GM19438 (cell line): Measurements from ENCODE around the gene IQGAP1.

Experiments used
- ATAC-seq: cut with Tn5 transposase; IDR thresholded peaks from one replicate; pipeline ENCODE4 v1.9.1; 2021; ENCODE audit warnings: low read depth; ENCODE audit not compliant: unreplicated experiment

Gene IQGAP1

GRCh38 chr15:90435652-90436337 lies 47.8 kb downstream of the IQGAP1 start:
- no peak for ATAC-seq

- ATAC-seq = no peak
These were observed 48.9 kb downstream of the IQGAP1 start for GRCh38 chr15:90436952-90437351.

DNA sequence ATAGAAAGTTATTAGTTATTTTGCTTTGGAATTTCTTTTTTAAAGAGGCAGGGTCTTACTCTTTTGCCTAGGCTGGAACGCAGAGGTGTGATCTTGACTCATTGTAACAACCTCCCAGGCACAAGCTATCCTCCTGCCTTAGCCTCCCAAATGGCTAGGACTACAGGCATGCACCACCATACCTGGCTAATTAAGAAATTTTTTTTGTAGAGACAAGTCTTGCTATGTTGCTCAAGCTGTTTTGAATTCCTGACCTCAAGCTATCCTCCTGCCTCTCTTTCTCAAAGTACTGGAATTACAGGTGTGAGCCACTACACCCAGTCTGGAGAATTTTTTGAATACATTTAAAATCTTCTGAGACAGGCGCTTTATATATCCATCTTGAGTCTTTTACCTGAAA lies 49.5 kb downstream of the IQGAP1 start:
- no peak for ATAC-seq

GRCh38 chr15:90439946-90440345 lies 51.9 kb downstream of the IQGAP1 start:
- ATAC-seq = no peak

GRCh38 chr15:90441027-90441426 lies 53.0 kb downstream of the IQGAP1 start:
- ATAC-seq = no peak

DNA sequence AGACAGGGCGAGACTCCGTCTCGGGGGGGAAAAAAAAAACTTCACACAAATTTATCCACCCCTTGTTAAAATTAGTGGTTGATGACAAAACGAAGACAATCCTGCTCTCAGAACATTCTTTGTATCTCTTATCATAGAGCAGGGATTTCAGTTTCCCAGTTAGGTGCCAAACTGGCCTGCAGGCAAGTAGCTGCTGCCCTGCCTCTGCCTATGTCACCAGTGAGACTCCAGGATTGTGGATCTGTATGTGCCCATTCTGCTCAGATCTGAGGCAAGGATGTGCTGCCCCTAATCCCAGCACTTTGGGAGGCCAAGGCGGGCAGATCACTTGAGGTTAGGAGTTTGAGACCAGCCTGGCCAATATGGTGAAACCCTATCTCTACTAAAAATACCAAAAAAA lies 54.4 kb downstream of the IQGAP1 start:
- ATAC-seq = no peak

DNA sequence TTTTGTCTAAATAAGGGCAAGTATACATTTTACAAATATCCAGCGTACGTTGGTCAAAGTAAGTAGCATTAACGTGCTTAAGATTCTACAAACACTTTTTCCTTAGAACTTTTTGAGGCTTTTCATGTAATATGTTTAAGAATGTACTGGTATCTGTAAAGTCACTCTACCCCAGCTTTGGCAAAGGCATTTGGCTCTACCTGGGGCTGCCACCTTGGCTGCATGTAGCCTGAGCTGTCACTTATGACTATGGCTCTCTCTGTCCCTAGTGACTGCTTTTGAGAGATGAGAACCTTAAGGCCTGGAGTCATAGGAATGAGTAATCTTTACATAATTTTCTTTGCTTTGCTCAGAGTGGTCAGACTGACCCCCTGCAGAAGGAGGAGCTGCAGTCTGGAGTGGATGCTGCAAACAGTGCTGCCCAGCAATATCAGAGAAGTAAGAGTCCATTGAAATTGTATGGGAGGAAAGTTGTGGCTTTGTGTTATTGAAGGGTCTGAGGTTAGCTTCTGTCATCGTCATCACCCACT lies 61.2 kb downstream of the IQGAP1 start:
- ATAC-seq = no peak

- no peak for ATAC-seq
These were observed 63.2 kb downstream of the IQGAP1 start for GRCh38 chr15:90451053-90451850.

DNA sequence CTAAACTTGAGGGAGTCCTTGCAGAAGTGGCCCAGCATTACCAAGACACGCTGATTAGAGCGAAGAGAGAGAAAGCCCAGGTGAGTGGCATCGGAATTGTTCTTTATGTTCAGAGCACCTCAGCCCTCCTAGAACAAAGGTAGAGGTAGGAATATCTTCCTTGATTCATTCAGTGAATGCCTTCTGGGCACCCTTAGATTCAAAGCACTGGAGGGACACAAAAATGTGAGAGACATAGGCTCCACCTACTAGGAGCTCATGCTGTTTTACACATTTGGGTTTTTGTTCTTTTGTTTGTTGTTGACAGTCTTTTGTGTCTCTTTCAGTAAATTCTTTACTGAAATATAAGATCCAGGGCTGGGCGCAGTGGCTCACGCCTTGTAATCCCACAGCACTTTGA lies 68.2 kb downstream of the IQGAP1 start:
- ATAC-seq = no peak

DNA sequence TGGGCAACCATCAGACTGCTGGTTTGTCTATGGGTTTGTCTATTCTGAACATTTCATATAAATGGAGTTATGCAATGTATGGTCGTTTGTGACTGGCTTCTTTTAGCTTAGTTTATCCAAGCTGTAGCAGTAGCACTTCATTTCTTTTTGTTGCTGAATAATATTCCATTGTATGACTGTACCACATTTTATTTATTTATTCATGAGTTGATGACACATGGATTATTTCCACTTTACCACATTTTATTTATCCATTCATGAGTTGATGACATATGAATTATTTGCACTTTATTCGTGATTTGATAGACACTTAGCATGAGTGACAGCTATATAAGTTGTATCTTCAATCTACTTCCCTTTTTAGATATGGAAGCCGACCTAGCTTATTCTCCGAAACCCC lies 70.0 kb downstream of the IQGAP1 start:
- no peak for ATAC-seq

DNA sequence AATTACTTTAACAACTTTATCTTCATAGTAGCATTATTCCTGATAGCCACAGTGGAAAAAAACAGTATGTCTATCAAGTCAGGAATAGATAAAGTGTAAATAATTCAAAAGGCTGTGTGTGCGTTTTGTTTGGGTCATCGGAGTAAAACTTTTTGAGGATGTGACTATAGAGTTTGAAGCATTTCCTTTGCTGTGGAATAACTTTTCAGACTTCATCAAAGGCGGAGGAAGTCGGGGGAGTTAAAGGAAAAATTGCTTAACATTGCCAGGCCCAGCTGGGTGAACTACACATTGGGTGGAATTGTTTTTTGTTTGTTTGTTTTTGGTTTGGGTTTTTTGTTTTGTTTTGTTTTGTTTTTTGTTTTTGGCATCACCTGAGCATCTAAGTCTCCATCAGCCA lies 71.3 kb downstream of the IQGAP1 start:
- ATAC-seq = no peak

- no peak for ATAC-seq
These were observed 72.2 kb downstream of the IQGAP1 start for GRCh38 chr15:90460142-90460824.

DNA sequence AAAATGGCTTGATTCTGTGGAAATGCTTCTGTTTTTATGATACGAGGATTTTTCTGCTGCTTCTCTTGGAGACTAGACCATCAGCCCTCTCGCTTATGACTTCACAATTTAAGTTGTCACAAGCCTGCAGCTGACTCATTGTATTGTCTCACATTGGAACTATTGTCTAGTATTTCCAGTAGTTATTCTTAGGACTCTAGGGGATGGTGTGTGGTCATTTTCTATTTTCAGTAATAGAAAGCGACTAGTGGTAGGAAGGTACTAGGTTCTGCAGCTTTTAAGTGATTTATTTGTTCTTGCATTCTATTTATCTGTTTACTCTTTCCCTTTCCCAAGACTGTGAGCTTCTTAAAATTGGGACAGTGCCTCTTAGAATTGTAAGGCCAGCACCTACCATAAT lies 75.3 kb downstream of the IQGAP1 start:
- no peak for ATAC-seq

- no peak for ATAC-seq
These were observed 77.3 kb downstream of the IQGAP1 start for GRCh38 chr15:90465140-90465929.

DNA sequence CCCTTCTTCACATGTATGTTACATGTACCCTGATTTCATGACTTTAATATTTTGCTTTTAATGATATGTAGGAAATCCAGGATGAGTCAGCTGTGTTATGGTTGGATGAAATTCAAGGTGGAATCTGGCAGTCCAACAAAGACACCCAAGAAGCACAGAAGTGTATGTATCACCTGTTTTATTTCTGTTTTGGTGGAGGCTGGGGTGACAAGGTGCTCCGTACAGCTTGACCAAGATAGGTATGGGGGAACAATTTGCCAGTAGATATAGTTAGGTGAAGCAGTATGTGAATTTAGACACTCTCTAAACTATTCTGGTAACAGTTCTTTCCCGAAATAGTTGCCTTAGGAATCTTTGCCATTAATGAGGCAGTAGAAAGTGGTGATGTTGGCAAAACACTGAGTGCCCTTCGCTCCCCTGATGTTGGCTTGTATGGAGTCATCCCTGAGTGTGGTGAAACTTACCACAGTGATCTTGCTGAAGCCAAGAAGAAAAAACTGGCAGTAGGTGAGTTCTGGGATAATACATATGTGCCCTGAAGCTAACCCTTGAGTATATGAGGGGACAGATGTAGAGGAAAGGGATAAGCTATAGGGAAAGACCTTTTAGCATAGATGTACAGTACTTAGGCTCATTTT lies 78.0 kb downstream of the IQGAP1 start:
- no peak for ATAC-seq

DNA sequence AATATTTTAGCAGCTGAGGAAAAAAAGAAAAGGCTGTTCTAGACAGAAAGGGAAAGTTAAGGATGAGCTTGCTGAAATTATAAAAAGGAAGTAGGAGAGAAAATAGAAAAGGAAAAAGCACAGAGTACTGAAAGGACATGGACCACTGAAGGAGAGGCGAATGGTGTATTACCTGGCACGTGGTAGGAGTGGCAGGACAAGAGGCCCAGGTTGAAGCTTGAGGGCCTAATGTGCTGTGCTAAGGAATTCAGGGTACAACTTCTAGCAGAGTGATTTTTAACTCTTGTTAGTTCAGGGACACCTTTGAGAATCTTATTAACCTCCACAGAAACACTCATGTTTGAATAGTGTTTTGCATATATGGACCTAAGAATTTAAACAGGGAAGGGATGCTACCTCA lies 81.7 kb downstream of the IQGAP1 start:
- no peak for ATAC-seq

GRCh38 chr15:90470453-90470852 lies 82.4 kb downstream of the IQGAP1 start:
- no peak for ATAC-seq

DNA sequence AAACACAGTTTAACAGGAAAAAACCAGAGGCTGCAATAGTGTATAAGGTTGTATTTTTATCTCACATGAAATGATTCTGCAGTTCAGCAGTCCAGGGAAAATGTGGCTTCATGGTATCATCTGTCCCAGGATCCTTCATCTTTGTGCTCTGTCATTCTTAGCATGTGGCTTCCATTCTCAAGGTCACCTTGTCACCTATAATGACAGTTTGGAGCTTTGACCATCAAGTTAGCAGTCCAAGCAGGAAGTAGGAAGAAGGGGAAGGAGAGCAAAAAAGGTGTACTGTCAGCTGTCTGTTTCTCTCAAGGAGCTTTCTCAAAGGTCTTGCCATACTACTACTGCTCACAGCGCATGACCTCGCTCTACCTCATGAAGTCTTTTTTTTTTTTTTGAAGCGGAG lies 83.1 kb downstream of the IQGAP1 start:
- ATAC-seq = no peak

GRCh38 chr15:90471769-90472168 lies 83.7 kb downstream of the IQGAP1 start:
- no peak for ATAC-seq

DNA sequence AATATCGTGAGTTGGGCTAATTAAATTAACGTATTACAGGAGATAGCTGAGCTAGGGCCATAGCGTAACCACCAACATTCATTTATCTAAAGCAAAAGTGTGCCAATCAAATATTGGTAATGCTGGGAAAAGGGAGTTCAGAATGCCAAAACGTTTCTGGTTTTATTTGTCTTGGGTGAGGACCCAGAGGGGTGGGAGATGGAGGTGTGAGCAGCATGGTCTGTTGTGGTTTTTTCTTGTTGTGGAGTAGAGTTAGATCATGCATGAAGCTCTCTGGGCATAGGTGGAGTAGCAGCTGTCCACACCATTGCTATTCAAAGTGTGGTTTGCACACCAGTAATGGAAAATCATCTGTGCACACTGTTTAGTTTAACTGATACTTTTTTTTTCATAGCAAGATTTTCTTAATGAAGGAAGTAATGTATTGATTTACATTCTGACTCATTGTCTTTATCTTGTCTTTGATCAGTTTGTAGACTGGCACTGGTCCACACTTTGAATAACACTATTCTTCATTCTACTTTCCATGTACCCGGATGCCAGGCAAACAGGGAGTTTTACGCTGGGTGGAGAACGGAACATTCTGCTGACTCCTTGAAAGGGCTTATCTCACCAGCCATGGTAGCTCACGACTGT lies 90.9 kb downstream of the IQGAP1 start:
- no peak for ATAC-seq
